GM20000 (cell line): ENCODE measurements around the gene PITPNB.

Source experiments
- DNase-seq: peaks from one replicate; pipeline ENCODE4 v3.0.0; 2012; ENCODE audit warnings: low spot score
- CTCF ChIP-seq: IDR thresholded peaks from 2 replicates; pipeline ENCODE4 v1.5.1; 2012; ENCODE audit warnings: mild to moderate bottlenecking, control low read depth; ENCODE audit errors: extremely low read depth, missing control alignments

Gene PITPNB

GRCh38 chr22:27856386-27856785, 62.7 kb downstream of the PITPNB start:
- TF ChIP-seq CTCF = no peak
- DNase-seq = no peak

- no peak for DNase-seq
Observed at GRCh38 chr22:27853424-27853823, 65.6 kb downstream of the PITPNB start.

GRCh38 chr22:27851974-27852746, 66.9 kb downstream of the PITPNB start:
- no peak for TF ChIP-seq CTCF
- no peak for DNase-seq

More at GRCh38 chr22:27853424-27853823, 65.6 kb downstream of the PITPNB start:
- TF ChIP-seq CTCF = no peak

- no peak for DNase-seq
- no peak for TF ChIP-seq CTCF
Observed at GRCh38 chr22:27850000-27850521, 69.0 kb downstream of the PITPNB start.

DNA sequence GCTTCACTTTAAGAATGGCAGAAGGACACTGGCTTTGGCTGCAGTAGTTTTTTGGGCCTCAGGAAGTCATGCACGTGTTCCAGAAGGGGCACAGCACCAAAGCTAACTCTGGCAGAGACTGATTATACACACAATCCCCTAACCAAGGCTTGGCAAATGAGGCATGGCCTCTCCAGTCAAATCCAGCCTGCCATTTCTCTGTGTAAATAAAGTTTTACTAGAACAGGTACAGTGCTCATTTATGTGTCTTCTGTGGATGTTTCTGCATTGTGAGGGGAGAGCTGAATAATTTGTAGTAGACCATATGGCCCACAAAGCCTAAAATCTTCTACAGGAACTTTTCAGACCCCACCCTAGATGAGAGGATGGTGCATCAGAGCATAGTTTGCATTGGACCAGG, 71.1 kb downstream of the PITPNB start:
- DNase-seq = no peak

DNA sequence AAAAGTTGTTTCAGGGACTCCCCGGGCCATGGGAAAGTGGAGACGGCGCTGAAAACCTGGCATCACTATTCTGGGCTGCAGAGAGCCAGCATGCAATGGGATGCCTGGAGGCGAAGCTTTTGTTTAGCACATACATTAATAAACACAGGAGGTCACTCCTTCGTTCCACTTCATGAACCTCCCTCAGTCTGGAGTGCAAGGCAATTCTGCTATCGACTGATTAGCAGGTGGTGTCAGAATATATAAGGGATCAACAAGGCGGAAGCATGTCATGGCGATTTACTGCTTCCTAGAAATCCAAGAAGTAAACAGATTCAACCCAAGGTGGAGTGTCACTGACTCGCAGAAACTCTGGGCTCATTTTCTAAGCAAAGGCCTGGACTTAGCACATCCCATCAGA, 72.1 kb downstream of the PITPNB start:
- no peak for DNase-seq
- no peak for TF ChIP-seq CTCF

More for the DNA sequence above, 71.1 kb downstream of the PITPNB start:
- no peak for TF ChIP-seq CTCF

DNA sequence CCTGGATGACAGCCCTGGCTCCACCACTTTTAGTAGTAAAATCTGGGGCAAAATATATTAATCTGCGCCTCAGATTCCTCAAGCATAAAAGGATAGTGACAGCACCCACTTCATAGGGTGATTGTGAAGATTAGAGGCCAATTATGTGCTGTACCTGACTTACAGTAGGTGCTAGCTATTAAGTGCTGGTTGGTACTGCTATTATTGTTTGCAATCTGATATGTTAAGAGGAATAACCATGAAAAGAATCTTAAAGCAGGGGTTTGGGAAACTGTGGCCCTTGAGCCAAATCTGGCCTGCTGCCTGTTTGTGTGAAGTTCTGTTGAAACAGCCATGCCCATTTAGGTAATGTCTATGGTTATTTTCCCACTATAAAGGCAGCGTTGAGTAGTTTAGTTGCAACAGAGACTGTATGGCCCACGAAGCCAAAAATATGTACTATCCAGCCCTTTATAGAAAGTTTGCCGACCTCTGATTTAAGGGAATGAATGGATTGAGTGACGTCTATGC, 72.8 kb downstream of the PITPNB start:
- TF ChIP-seq CTCF = no peak
- DNase-seq = no peak
